ENCODE measurements around the gene SHC2. TPM values are rescaled to one million over a fixed set of nuclear protein-coding genes. Genes with fewer than 3 reads are reported as not detected.

The SHC2 gene
- total and polyA plus RNA-seq, 9 of the 15 experiments (the other 6 are each of a cell fraction or from before 2014, with no cell fraction given) = 0.14 to 0.36 (median 0.17) TPM; not detected in 5

DNA sequence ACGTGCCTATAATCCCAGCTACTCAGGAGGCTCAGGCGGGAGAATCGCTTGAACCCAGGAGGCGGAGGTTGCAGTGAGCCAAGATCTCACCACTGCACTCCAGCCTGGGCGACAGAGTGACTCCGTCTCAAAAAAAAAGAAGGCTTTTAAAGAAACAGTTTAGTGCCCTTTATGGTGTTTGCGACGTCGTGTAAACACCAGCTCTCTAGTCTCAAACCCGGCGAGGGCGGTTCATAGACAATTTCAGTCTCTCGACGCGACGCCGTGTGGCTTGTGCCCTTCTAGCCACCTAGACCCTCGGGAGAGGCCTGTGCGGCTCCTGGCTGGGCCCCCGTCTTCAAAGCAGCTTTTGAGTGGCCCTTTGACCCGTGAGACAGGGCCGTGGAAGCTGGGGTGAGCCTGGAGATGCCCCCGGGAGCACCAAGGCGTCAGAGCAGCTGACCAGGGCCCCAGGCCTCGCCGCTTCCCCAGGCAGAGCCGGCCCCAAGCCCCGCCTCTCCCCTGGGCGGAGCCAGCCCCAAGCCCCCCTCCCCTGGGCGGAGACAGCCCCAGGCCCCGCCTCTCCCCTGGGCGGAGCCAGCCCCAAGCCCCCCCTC is 30.4 kb upstream of the SHC2 start:
- in situ Hi-C loops (cut with MboI) = no loop called here
- peaks cover 11% of the 10 kb centered on the region; the same call in 1 of the 3 replicates for H3K79me2 ChIP-seq (ENCODE audit: control insufficient read depth, insufficient read depth, low read length)
- 56% methylated on average over 20 of the region's 32 CpGs for WGBS (ENCODE audit: insufficient coverage, low coverage, missing lambda C conversion rate)
- peak overlapping the region; percentile 16; the same call in 1 of the 2 replicates for H3K4me3 ChIP-seq
- H2AFZ ChIP-seq (ENCODE audit: low read depth, low read length) = peak overlapping the region; percentile 51
- ChIA-PET POLR2A (no interaction called here), CTCF (ENCODE audit: low intra/inter-chr PET ratio) (no interaction called here)
- peak overlapping the region; percentile 72 for H3K4me2 ChIP-seq (ENCODE audit: insufficient read depth, low read length)
- H3K27ac ChIP-seq (ENCODE audit: extremely low read depth, low read depth, low read length) = peak overlapping the region; percentile 83
- no peaks in the 10 kb centered on the region; a peak in 1 of 5 replicates for H3K27me3 ChIP-seq (ENCODE audit: control insufficient read depth in 2 of 2, insufficient read depth in 2 of 2, low read length in 2 of 2)
- peak; percentile 70 to 79 (median 71) for DNase-seq (ENCODE audit: extremely low read depth in 1 of 4, low spot score in 3 of 4)
- H3K4me1 ChIP-seq (replicated peaks in 1 of 2; ENCODE audit: control insufficient read depth in 2 of 2, insufficient read depth in 2 of 2, low read length in 2 of 2) = peaks cover 8 to 75% of the 10 kb centered on the region in 2 experiments
- peak; percentile 42 for ATAC-seq
- H3K36me3 ChIP-seq (ENCODE audit: control insufficient read depth, insufficient read depth, low read length) = no peaks in the 10 kb centered on the region
- no TSS peak for BruUV-seq (replicated peaks)
- no peak for FAIRE-seq
- no peaks in the 10 kb centered on the region for H3K9me1 ChIP-seq (ENCODE audit: control insufficient read depth, insufficient read depth, low read length)
- intact Hi-C loops (cut with micrococcal nuclease) = no loop called here
- H4K20me1 ChIP-seq (replicated peaks; ENCODE audit: control insufficient read depth, insufficient read depth, low read length) = no peaks in the 10 kb centered on the region
- H3K9me3 ChIP-seq (replicated peaks; ENCODE audit: control insufficient read depth, insufficient read depth, low read depth, low read length) = no peaks in the 10 kb centered on the region
- H3K9ac ChIP-seq (ENCODE audit: insufficient read depth in 1 of 2, low read depth in 2 of 2, low read length in 2 of 2) = peak overlapping the region; percentile 59 to 84; a peak in 3 of 4 replicates
- peak; percentile 71 for TF ChIP-seq RBFOX2 (IDR thresholded peaks at IDR 0.05; ENCODE audit: low read depth, low read length)
- no peak for TF ChIP-seq MYNN (IDR thresholded peaks at IDR 0.05)
- TF ChIP-seq MYNN (CRISPR knock-in tag; IDR thresholded peaks at IDR 0.05) = no peak
- no peak for TF ChIP-seq ZNF384 (IDR thresholded peaks at IDR 0.05; ENCODE audit: low read depth, low read length)
- TF ChIP-seq RBM25 (IDR thresholded peaks at IDR 0.05; ENCODE audit: low read depth, low read length, severe bottlenecking) = no peak
- TF ChIP-seq, protein P1, sequence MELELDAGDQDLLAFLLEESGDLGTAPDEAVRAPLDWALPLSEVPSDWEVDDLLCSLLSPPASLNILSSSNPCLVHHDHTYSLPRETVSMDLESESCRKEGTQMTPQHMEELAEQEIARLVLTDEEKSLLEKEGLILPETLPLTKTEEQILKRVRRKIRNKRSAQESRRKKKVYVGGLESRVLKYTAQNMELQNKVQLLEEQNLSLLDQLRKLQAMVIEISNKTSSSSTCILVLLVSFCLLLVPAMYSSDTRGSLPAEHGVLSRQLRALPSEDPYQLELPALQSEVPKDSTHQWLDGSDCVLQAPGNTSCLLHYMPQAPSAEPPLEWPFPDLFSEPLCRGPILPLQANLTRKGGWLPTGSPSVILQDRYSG (tag; conservative IDR thresholded peaks at IDR 0.05; ENCODE audit: low read depth) = peak; percentile 53; the same call in 1 of the 2 replicates
- no peak for TF ChIP-seq MIER1 (IDR thresholded peaks at IDR 0.05; ENCODE audit: low read depth)
- TF ChIP-seq PCBP2 (IDR thresholded peaks at IDR 0.05; ENCODE audit: low read depth, low read length, poor library complexity, severe bottlenecking) = no peak
- TF ChIP-seq MYC (IDR thresholded peaks at IDR 0.05; ENCODE audit: low read depth, low read length) = no peak
- peak; percentile 52; the same call in 1 of the 2 replicates for TF ChIP-seq MYC (CRISPR knock-in tag; IDR thresholded peaks at IDR 0.05; ENCODE audit: borderline replicate concordance, low read depth)
- TF ChIP-seq POLR2G (IDR thresholded peaks at IDR 0.05; ENCODE audit: low read depth, low read length) = peak; percentile 79
- TF ChIP-seq, protein P2, sequence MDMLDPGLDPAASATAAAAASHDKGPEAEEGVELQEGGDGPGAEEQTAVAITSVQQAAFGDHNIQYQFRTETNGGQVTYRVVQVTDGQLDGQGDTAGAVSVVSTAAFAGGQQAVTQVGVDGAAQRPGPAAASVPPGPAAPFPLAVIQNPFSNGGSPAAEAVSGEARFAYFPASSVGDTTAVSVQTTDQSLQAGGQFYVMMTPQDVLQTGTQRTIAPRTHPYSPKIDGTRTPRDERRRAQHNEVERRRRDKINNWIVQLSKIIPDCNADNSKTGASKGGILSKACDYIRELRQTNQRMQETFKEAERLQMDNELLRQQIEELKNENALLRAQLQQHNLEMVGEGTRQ (CRISPR knock-in tag; IDR thresholded peaks at IDR 0.05) = 0 out of 2 replicates have a peak, but pooled peaks have one; percentile 5
- TF ChIP-seq, protein P3, sequence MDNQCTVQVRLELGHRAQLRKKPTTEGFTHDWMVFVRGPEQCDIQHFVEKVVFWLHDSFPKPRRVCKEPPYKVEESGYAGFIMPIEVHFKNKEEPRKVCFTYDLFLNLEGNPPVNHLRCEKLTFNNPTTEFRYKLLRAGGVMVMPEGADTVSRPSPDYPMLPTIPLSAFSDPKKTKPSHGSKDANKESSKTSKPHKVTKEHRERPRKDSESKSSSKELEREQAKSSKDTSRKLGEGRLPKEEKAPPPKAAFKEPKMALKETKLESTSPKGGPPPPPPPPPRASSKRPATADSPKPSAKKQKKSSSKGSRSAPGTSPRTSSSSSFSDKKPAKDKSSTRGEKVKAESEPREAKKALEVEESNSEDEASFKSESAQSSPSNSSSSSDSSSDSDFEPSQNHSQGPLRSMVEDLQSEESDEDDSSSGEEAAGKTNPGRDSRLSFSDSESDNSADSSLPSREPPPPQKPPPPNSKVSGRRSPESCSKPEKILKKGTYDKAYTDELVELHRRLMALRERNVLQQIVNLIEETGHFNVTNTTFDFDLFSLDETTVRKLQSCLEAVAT (IDR thresholded peaks at IDR 0.05) = peak in 1 of 2 experiments; percentile 89; a peak in 2 of 4 replicates
- TF ChIP-seq GTF2F1 (IDR thresholded peaks at IDR 0.05; ENCODE audit: low read depth, low read length) = no peak
- TF ChIP-seq ZNF79 (CRISPR knock-in tag; IDR thresholded peaks at IDR 0.05; ENCODE audit: low read depth) = no peak
- TF ChIP-seq CREBBP (IDR thresholded peaks at IDR 0.05; ENCODE audit: low read depth, low read length) = no peak

Measured in K562 (cell line).